ENCODE measurements around the gene C4A. TPM values are rescaled to one million over a fixed set of nuclear protein-coding genes. Genes with fewer than 3 reads are reported as not detected.

The C4A gene
- total RNA-seq, 1 donor from 2014 or later = 175 TPM

- no peaks in the 10 kb centered on the region for H3K27me3 ChIP-seq (ENCODE audit: low read depth)
- TF ChIP-seq, protein P1, sequence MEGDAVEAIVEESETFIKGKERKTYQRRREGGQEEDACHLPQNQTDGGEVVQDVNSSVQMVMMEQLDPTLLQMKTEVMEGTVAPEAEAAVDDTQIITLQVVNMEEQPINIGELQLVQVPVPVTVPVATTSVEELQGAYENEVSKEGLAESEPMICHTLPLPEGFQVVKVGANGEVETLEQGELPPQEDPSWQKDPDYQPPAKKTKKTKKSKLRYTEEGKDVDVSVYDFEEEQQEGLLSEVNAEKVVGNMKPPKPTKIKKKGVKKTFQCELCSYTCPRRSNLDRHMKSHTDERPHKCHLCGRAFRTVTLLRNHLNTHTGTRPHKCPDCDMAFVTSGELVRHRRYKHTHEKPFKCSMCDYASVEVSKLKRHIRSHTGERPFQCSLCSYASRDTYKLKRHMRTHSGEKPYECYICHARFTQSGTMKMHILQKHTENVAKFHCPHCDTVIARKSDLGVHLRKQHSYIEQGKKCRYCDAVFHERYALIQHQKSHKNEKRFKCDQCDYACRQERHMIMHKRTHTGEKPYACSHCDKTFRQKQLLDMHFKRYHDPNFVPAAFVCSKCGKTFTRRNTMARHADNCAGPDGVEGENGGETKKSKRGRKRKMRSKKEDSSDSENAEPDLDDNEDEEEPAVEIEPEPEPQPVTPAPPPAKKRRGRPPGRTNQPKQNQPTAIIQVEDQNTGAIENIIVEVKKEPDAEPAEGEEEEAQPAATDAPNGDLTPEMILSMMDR (IDR thresholded peaks at IDR 0.05) = no peak
- no peak overlapping the region for H3K27ac ChIP-seq
- no peaks in the 10 kb centered on the region for H3K9me3 ChIP-seq
- H3K36me3 ChIP-seq = peaks cover 73% of the 10 kb centered on the region
- DNase-seq = no peak
- H3K4me1 ChIP-seq = peaks cover 17% of the 10 kb centered on the region
- intact Hi-C loops (cut with DNase I) = no loop called here
- H3K4me3 ChIP-seq = no peak overlapping the region
- no peak for ATAC-seq
Measured at GRCh38 chr6:31954511-31954910, 27.3 kb upstream of the C4A start.

GRCh38 chr6:31956796-31957195 lies 25.1 kb upstream of the C4A start:
- Histone ChIP-seq H3K36me3 (peaks cover 74% of the 10 kb centered on the region), H3K4me1 (peaks cover 25% of the 10 kb centered on the region), H3K9me3 (no peaks in the 10 kb centered on the region), H3K27ac (no peak overlapping the region), H3K27me3 (ENCODE audit: low read depth) (no peaks in the 10 kb centered on the region), H3K4me3 (no peak overlapping the region)
- TF ChIP-seq, protein P1 (IDR thresholded peaks at IDR 0.05) = no peak
- DNase-seq (no peak), ATAC-seq (no peak)
- intact Hi-C loops (cut with DNase I) = no loop called here

- Histone ChIP-seq H3K9me3 (no peaks in the 10 kb centered on the region), H3K4me3 (peak overlapping the region; percentile 95), H3K27ac (peak overlapping the region; percentile 90), H3K27me3 (ENCODE audit: low read depth) (no peaks in the 10 kb centered on the region), H3K36me3 (peaks cover 74% of the 10 kb centered on the region), H3K4me1 (peaks cover 25% of the 10 kb centered on the region)
- intact Hi-C loops (cut with DNase I) = no loop called here
- DNase-seq (no peak), ATAC-seq (peak; percentile 3 to 6)
- TF ChIP-seq, protein P1 (IDR thresholded peaks at IDR 0.05) = no peak
Measured at GRCh38 chr6:31958412-31958740, 23.5 kb upstream of the C4A start.

- Histone ChIP-seq H3K9me3 (no peaks in the 10 kb centered on the region), H3K27ac (peak within 1 kb of the TSS; percentile 90), H3K27me3 (ENCODE audit: low read depth) (no peaks in the 10 kb centered on the region), H3K4me3 (peak within 1 kb of the TSS; percentile 95), H3K4me1 (peaks cover 25% of the 10 kb centered on the region), H3K36me3 (peaks cover 74% of the 10 kb centered on the region)
- DNase-seq (peak; percentile 99), ATAC-seq (peak; percentile 99)
- intact Hi-C loops (cut with DNase I) = no loop called here
- TF ChIP-seq, protein P1 (IDR thresholded peaks at IDR 0.05) = no peak
Measured at GRCh38 chr6:31958741-31959739, 22.8 kb upstream of the C4A start, which contains the start of the genes NELFE and SKIC2. TSS of gene NELFE (minus strand) at chr6:31958971. CDS start at chr6:31958446, 525 bp downstream. TSS of gene SKIC2 (plus strand) at chr6:31959175. CDS start at chr6:31959193, 18 bp downstream.

DNA sequence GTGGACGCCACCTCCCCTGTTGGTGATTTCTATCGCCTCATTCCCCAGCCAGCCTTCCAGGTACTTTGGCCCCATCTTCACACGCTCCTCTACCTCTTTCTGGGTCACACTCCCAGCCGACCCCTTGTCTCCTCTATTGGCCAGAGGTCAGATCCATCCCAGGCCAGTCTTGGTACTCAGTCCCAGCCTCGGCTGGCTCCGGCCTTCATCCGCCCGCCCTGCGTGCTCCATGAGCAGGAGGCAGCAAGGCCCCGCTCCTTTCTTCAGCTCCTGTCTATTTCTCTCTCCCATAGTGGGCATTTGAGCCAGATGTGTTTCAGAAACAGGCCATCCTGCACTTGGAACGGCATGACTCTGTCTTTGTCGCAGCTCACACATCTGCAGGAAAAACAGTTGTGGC lies 20.2 kb upstream of the C4A start:
- Histone ChIP-seq H3K9me3 (no peaks in the 10 kb centered on the region), H3K27me3 (ENCODE audit: low read depth) (no peaks in the 10 kb centered on the region), H3K4me1 (peaks cover 25% of the 10 kb centered on the region), H3K27ac (no peak overlapping the region), H3K4me3 (no peak overlapping the region), H3K36me3 (peaks cover 74% of the 10 kb centered on the region)
- TF ChIP-seq, protein P1 (IDR thresholded peaks at IDR 0.05) = no peak
- DNase-seq (no peak), ATAC-seq (no peak)
- intact Hi-C loops (cut with DNase I) = no loop called here
